AG04450 (cell line): Measurements from ENCODE around the gene EVL. TPM values are rescaled to one million over a fixed set of nuclear protein-coding genes. Genes with fewer than 3 reads are reported as not detected.

Source experiments
- CTCF ChIA-PET: fragments of 300-600, 350-600 bp; formaldehyde crosslinking; extraction: SDS; loops from one replicate; lab custom pipeline; 2022; ENCODE audit warnings: antibody characterized with exemption, inconsistent platforms; lab: Charles Lee
- POLR2A ChIA-PET: fragments of 350-600 bp; formaldehyde crosslinking; extraction: SDS; loops from one replicate; lab custom pipeline; 2021; ENCODE audit warnings: antibody characterized with exemption, inconsistent platforms; lab: Yijun Ruan, JAX
- DNase-seq: peaks from one replicate; pipeline ENCODE4 v3.0.0-alpha.2; 2011; ENCODE audit warnings: low read depth, low spot score
- H3K27ac ChIP-seq: one replicate; pipeline ENCODE4 v1.5.1; 2012; ENCODE audit warnings: low read depth, low read length, control low read depth
- H3K27me3 ChIP-seq: one replicate; pipeline ENCODE4 v1.6.0; 2012; ENCODE audit warnings: low read length; ENCODE audit not compliant: control insufficient read depth, insufficient read depth
- H3K4me3 ChIP-seq: 2 replicates; pipeline ENCODE4 v1.5.1; 2011; ENCODE audit warnings: mild to moderate bottlenecking, low read depth, low read length, control low read depth
- H3K9me3 ChIP-seq: 2 replicates; pipeline ENCODE4 v1.5.1; 2012; ENCODE audit warnings: low read length; ENCODE audit not compliant: control insufficient read depth, insufficient read depth
- polyA plus RNA-seq: library from polyadenylated mRNA; depleted of rRNA; stranded (reverse); fragments of >200 nt; gene quantifications from 2 replicates; pipeline ENCODE4 v1.2.3, GENCODE V29; 2011
- TF ChIP-seq, protein P1 (sequence below): IDR thresholded peaks from 2 replicates; pipeline ENCODE4 v1.5.1; 2011; ENCODE audit warnings: low read depth, low read length, control low read depth, inconsistent platforms

The EVL gene
- polyA plus RNA-seq, 1 experiment: 36.5 TPM

DNA sequence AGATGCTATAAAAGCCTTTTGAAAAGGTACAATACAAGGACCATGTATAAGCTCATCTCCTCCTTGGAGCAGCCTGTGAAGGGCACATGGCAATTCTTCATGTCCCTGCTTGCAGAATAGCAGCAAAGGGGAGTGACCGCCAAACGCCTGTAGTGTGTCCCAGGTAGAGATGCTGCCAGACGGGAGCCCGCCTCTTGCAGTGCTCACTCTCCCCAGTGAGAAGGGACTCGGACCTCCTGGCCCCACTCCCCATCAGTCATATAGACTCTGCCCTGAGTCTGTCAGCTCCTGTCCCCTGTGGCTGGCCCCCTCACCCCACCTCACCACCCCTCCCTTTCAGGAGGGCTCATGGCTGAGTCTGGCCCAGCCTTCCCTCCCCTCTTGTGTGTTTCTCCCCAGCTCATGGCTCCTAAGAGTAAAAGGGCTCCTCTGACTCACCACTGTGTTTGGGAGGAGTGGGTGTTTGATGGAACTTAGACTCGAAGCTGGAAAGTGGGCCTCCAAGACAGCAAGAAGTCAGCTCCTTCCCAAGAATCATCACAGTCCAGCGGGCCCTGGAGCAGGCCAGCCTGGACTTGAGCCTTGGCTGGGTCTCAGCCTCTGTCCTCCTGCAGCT is 53.3 kb downstream of the EVL start:
- ChIA-PET CTCF (interaction anchor here (0.6 to 2.5 kb wide), 4 partner anchors 10 to 128 kb away, joined by 3 to 13 read pairs (median 6); no protein-coding TSS in a partner anchor), POLR2A (no interaction called here)
- Histone ChIP-seq H3K9me3 (no peaks in the 10 kb centered on the region), H3K4me3 (no peak overlapping the region), H3K27ac (no peak overlapping the region), H3K27me3 (no peaks in the 10 kb centered on the region)
- DNase-seq: no peak
- TF ChIP-seq, protein P1, sequence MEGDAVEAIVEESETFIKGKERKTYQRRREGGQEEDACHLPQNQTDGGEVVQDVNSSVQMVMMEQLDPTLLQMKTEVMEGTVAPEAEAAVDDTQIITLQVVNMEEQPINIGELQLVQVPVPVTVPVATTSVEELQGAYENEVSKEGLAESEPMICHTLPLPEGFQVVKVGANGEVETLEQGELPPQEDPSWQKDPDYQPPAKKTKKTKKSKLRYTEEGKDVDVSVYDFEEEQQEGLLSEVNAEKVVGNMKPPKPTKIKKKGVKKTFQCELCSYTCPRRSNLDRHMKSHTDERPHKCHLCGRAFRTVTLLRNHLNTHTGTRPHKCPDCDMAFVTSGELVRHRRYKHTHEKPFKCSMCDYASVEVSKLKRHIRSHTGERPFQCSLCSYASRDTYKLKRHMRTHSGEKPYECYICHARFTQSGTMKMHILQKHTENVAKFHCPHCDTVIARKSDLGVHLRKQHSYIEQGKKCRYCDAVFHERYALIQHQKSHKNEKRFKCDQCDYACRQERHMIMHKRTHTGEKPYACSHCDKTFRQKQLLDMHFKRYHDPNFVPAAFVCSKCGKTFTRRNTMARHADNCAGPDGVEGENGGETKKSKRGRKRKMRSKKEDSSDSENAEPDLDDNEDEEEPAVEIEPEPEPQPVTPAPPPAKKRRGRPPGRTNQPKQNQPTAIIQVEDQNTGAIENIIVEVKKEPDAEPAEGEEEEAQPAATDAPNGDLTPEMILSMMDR: no peak

DNA sequence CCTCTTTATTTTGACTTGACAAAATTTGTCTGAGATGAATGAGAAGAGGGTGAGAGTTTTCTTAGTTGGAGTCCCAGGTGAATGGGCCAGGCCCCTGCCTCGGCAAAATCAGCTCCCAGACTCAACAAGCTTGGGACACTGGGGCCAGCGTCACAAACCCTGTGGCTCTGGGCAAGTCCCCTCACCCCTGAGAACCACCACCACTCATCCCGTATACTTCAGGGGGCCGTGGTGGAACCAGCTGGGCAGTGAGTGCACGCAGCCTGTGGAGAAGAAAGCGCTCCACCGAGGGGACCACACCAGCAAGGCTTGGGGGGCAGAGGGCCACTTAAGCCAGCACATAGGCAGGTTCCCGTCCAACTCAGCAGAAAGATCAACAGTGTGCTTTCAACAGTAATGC is 54.0 kb downstream of the EVL start:
- H3K9me3 ChIP-seq: no peaks in the 10 kb centered on the region
- CTCF ChIA-PET: interaction anchor here (1.2 kb wide), 1 partner anchor 127 kb away, joined by 3 read pairs; no protein-coding TSS in a partner anchor
- POLR2A ChIA-PET: no interaction called here
- DNase-seq: no peak
- no peak overlapping the region for H3K4me3 ChIP-seq
- no peaks in the 10 kb centered on the region for H3K27me3 ChIP-seq
- H3K27ac ChIP-seq: no peak overlapping the region
- TF ChIP-seq, protein P1: no peak

DNA sequence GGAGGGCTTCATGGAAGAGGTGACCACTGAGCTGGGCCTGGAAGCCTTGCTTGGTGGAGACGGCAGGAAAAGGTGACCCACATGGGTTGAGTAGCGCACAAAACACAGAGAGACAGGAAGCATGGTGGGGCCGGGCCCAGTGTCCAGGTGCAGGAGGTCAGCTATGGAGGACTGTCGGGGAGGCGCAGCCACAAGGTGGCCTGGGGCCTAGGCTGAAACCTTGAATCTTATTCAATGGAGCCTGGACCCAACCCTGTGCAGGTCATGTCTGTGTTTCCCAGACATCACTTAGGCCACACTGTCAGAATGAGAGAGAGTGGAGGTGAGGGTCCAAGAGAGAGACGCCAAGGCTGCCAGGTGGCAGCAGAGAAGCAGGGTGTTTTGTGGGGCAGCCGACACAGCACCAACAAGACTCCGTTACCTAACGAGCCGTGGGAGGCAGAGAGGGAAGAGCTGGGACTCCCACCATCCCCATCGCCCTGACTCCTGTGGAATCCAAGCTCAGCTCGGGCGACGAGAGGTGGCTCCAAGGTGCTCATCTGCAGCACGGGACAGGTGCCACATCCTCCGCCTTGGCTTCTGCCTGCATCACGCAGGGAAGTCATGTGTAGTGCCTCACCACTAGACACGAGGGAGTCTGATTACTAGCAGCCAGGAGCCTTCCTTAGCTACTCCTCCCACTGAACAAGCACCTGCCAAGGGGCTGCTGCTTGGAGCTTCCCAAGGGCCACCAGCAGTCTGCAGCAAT is 55.5 kb downstream of the EVL start:
- Histone ChIP-seq H3K27ac (no peak overlapping the region), H3K9me3 (no peaks in the 10 kb centered on the region), H3K27me3 (no peaks in the 10 kb centered on the region), H3K4me3 (no peak overlapping the region)
- ChIA-PET CTCF (interaction anchor here (1.7 kb wide), 1 partner anchor 13 kb away, joined by 5 read pairs; no protein-coding TSS in a partner anchor), POLR2A (no interaction called here)
- TF ChIP-seq, protein P1: no peak
- DNase-seq: no peak

DNA sequence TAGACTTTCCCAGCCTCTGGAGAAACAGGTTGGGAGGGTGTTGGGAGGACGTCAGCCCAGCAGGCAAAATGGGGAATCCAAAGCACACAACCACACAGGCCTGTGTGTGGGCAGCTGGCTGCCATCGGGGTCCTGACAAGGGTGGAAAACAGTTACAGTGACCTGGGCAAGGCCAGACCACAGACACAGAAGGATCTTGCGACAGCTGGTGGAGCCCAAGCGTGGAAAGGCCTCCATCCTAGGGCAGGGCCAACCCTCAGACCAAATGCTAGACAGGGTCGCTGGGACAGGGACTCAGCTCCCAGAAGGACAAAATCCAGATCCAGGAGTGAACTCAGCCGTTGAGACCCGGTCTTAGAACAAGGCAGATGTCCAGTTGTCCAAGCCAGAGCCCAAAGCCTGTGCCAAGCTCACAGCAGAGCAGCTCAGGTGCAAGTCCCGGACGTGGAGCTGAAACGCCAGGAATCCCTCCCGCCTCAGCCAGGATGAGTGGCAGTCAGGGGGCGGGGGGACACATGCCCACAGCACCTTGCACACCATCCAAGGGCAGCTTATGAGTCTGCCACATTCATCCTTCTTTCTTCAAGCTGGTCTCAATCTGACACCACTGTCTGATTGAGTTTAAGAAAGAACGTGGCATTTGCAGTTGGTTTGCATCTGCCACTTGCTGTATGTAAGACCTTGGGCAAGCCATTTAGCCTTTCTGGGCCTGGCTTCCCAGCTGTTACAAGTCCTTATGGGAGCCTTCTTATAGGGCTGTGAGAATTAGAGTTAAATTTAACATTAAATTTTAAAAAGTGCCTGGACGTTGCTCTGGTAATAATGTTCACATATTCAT is 56.6 kb downstream of the EVL start:
- H3K4me3 ChIP-seq: no peak overlapping the region
- H3K27me3 ChIP-seq: no peaks in the 10 kb centered on the region
- no peaks in the 10 kb centered on the region for H3K9me3 ChIP-seq
- TF ChIP-seq, protein P1: no peak
- DNase-seq: no peak
- H3K27ac ChIP-seq: no peak overlapping the region
- POLR2A ChIA-PET: no interaction called here
- CTCF ChIA-PET: interaction anchor here (0.9 kb wide), 1 partner anchor 71 kb away, joined by 3 read pairs; no protein-coding TSS in a partner anchor
